Upper lobe of left lung (tissue), 4 donors: Measurements from ENCODE around the gene CCL26.

Experiments used
- CTCF ChIP-seq, 6 experiments: fragments of 450-650 bp in 4 of 6; fragments of 200-600 bp in 2 of 6; sonication (generic) in 2 of 6; IDR thresholded peaks; one replicate each; pipeline ENCODE4 v1.5.1; 2016 to 2019; ENCODE audit warnings: antibody characterized with exemption in 6 of 6
- POLR2A ChIP-seq, 4 donors: fragments of 450-650 bp; IDR thresholded peaks; one replicate each; pipeline ENCODE4 v1.5.1; 2016 to 2017; ENCODE audit warnings: antibody characterized with exemption in 4 of 4, mild to moderate bottlenecking in 2 of 4

GRCh38 chr7:75772081-75773077 is at the start of gene CCL26:
- TF ChIP-seq POLR2A (IDR thresholded peaks at IDR 0.05) (no peak), CTCF (IDR thresholded peaks at IDR 0.05) (no peak)
